Measurements from ENCODE around the gene CHST11. TPM values are rescaled to one million over a fixed set of nuclear protein-coding genes. Genes with fewer than 3 reads are reported as not detected.

The CHST11 gene
- total RNA-seq, 2 donors from 2014 or later: 36.2 to 61.7 TPM

- no peaks in the 10 kb centered on the region for H3K27me3 Mint-ChIP-seq
- H3K4me1 Mint-ChIP-seq: peaks cover 34% of the 10 kb centered on the region
- no peaks in the 10 kb centered on the region for H3K36me3 Mint-ChIP-seq (ENCODE audit: low read depth)
- H3K27ac Mint-ChIP-seq: no peak overlapping the region
- H3K9me3 Mint-ChIP-seq: no peaks in the 10 kb centered on the region
- no peak overlapping the region for H3K4me3 Mint-ChIP-seq
- no peak for ATAC-seq (replicated peaks)
These were observed 255.7 kb downstream of the CHST11 start for GRCh38 chr12:104712477-104712876.

GRCh38 chr12:104712968-104713367, 256.2 kb downstream of the CHST11 start:
- Mint-ChIP-seq H3K27me3 (no peaks in the 10 kb centered on the region), H3K4me3 (no peak overlapping the region), H3K36me3 (ENCODE audit: low read depth) (no peaks in the 10 kb centered on the region), H3K4me1 (peaks cover 29% of the 10 kb centered on the region), H3K9me3 (no peaks in the 10 kb centered on the region), H3K27ac (no peak overlapping the region)
- ATAC-seq (replicated peaks): no peak

GRCh38 chr12:104713444-104713843, 256.7 kb downstream of the CHST11 start:
- Mint-ChIP-seq H3K27ac (no peak overlapping the region), H3K27me3 (no peaks in the 10 kb centered on the region), H3K36me3 (ENCODE audit: low read depth) (no peaks in the 10 kb centered on the region), H3K4me1 (peaks cover 28% of the 10 kb centered on the region), H3K4me3 (no peak overlapping the region), H3K9me3 (no peaks in the 10 kb centered on the region)
- ATAC-seq (replicated peaks): no peak

- no peaks in the 10 kb centered on the region for H3K36me3 Mint-ChIP-seq (ENCODE audit: low read depth)
- H3K27me3 Mint-ChIP-seq: no peaks in the 10 kb centered on the region
- H3K9me3 Mint-ChIP-seq: no peaks in the 10 kb centered on the region
- H3K4me1 Mint-ChIP-seq: peaks cover 19% of the 10 kb centered on the region
- no peak for ATAC-seq (replicated peaks)
- peak overlapping the region; percentile 73 for H3K27ac Mint-ChIP-seq
- no peak overlapping the region for H3K4me3 Mint-ChIP-seq
These were observed 257.6 kb downstream of the CHST11 start for GRCh38 chr12:104714369-104714768.

- H3K4me3 Mint-ChIP-seq: no peak overlapping the region
- ATAC-seq (replicated peaks): no peak
- peaks cover 19% of the 10 kb centered on the region for H3K4me1 Mint-ChIP-seq
- H3K27me3 Mint-ChIP-seq: no peaks in the 10 kb centered on the region
- peak overlapping the region; percentile 9 for H3K27ac Mint-ChIP-seq
- H3K9me3 Mint-ChIP-seq: no peaks in the 10 kb centered on the region
- peaks cover 7% of the 10 kb centered on the region for H3K36me3 Mint-ChIP-seq (ENCODE audit: low read depth)
These were observed 259.4 kb downstream of the CHST11 start for GRCh38 chr12:104716172-104716571.

- Mint-ChIP-seq H3K36me3 (ENCODE audit: low read depth) (peaks cover 7% of the 10 kb centered on the region), H3K9me3 (no peaks in the 10 kb centered on the region), H3K27ac (no peak overlapping the region), H3K27me3 (no peaks in the 10 kb centered on the region), H3K4me3 (no peak overlapping the region), H3K4me1 (peaks cover 23% of the 10 kb centered on the region)
- ATAC-seq (replicated peaks): no peak
These were observed 261.7 kb downstream of the CHST11 start for GRCh38 chr12:104718304-104718929.

- Mint-ChIP-seq H3K9me3 (no peaks in the 10 kb centered on the region), H3K27ac (peak overlapping the region; percentile 98), H3K4me1 (peaks cover 22% of the 10 kb centered on the region), H3K36me3 (ENCODE audit: low read depth) (peaks cover 7% of the 10 kb centered on the region), H3K27me3 (no peaks in the 10 kb centered on the region), H3K4me3 (peak overlapping the region; percentile 90)
- peak; percentile 16 for ATAC-seq (replicated peaks)
These were observed 263.1 kb downstream of the CHST11 start for GRCh38 chr12:104719700-104720338.

- peaks cover 22% of the 10 kb centered on the region for H3K4me1 Mint-ChIP-seq
- H3K27ac Mint-ChIP-seq: peak overlapping the region; percentile 98
- peaks cover 7% of the 10 kb centered on the region for H3K36me3 Mint-ChIP-seq (ENCODE audit: low read depth)
- peak overlapping the region; percentile 90 for H3K4me3 Mint-ChIP-seq
- H3K9me3 Mint-ChIP-seq: no peaks in the 10 kb centered on the region
- peak; percentile 80 for ATAC-seq (replicated peaks)
- no peaks in the 10 kb centered on the region for H3K27me3 Mint-ChIP-seq
These were observed 263.7 kb downstream of the CHST11 start for GRCh38 chr12:104720339-104721038.

GRCh38 chr12:104721039-104721405, 264.3 kb downstream of the CHST11 start:
- Mint-ChIP-seq H3K9me3 (no peaks in the 10 kb centered on the region), H3K27ac (peak overlapping the region; percentile 98), H3K27me3 (no peaks in the 10 kb centered on the region), H3K4me1 (peaks cover 27% of the 10 kb centered on the region), H3K4me3 (peak overlapping the region; percentile 90), H3K36me3 (ENCODE audit: low read depth) (peaks cover 7% of the 10 kb centered on the region)
- peak; percentile 45 for ATAC-seq (replicated peaks)

- Mint-ChIP-seq H3K4me1 (peaks cover 28% of the 10 kb centered on the region), H3K27me3 (no peaks in the 10 kb centered on the region), H3K4me3 (peak overlapping the region; percentile 90), H3K27ac (peak overlapping the region; percentile 72), H3K9me3 (no peaks in the 10 kb centered on the region), H3K36me3 (ENCODE audit: low read depth) (peaks cover 7% of the 10 kb centered on the region)
- no peak for ATAC-seq (replicated peaks)
These were observed 265.2 kb downstream of the CHST11 start for GRCh38 chr12:104721936-104722335.

GRCh38 chr12:104722601-104723534, 266.1 kb downstream of the CHST11 start:
- peaks cover 7% of the 10 kb centered on the region for H3K36me3 Mint-ChIP-seq (ENCODE audit: low read depth)
- H3K9me3 Mint-ChIP-seq: no peaks in the 10 kb centered on the region
- peaks cover 28% of the 10 kb centered on the region for H3K4me1 Mint-ChIP-seq
- H3K27me3 Mint-ChIP-seq: no peaks in the 10 kb centered on the region
- no peak overlapping the region for H3K4me3 Mint-ChIP-seq
- no peak for ATAC-seq (replicated peaks)
- peak overlapping the region; percentile 72 for H3K27ac Mint-ChIP-seq

GRCh38 chr12:104723895-104724294, 267.1 kb downstream of the CHST11 start:
- Mint-ChIP-seq H3K4me1 (peaks cover 28% of the 10 kb centered on the region), H3K27me3 (no peaks in the 10 kb centered on the region), H3K36me3 (ENCODE audit: low read depth) (peaks cover 7% of the 10 kb centered on the region), H3K9me3 (no peaks in the 10 kb centered on the region), H3K4me3 (no peak overlapping the region), H3K27ac (peak overlapping the region; percentile 64)
- no peak for ATAC-seq (replicated peaks)

GRCh38 chr12:104724992-104725585, 268.3 kb downstream of the CHST11 start:
- ATAC-seq (replicated peaks): no peak
- Mint-ChIP-seq H3K9me3 (no peaks in the 10 kb centered on the region), H3K27ac (peak overlapping the region; percentile 65), H3K4me1 (peaks cover 36% of the 10 kb centered on the region), H3K36me3 (ENCODE audit: low read depth) (peaks cover 13% of the 10 kb centered on the region), H3K4me3 (no peak overlapping the region), H3K27me3 (no peaks in the 10 kb centered on the region)

- peak overlapping the region; percentile 65 for H3K27ac Mint-ChIP-seq
These were observed 268.9 kb downstream of the CHST11 start for GRCh38 chr12:104725610-104726009.

More at GRCh38 chr12:104725610-104726009, 268.9 kb downstream of the CHST11 start:
- no peak for ATAC-seq (replicated peaks)
- H3K4me3 Mint-ChIP-seq: no peak overlapping the region
- no peaks in the 10 kb centered on the region for H3K27me3 Mint-ChIP-seq
- H3K9me3 Mint-ChIP-seq: no peaks in the 10 kb centered on the region
- peaks cover 35% of the 10 kb centered on the region for H3K4me1 Mint-ChIP-seq
- peaks cover 9% of the 10 kb centered on the region for H3K36me3 Mint-ChIP-seq (ENCODE audit: low read depth)

Data from activated T-helper 17 cell treated with anti-CD3 and anti-CD28 coated beads, Interleukin-2, amount 50 U/mL, for 72 hours (primary cell).